ENCODE data around the gene MFAP1.

Gene MFAP1

DNA sequence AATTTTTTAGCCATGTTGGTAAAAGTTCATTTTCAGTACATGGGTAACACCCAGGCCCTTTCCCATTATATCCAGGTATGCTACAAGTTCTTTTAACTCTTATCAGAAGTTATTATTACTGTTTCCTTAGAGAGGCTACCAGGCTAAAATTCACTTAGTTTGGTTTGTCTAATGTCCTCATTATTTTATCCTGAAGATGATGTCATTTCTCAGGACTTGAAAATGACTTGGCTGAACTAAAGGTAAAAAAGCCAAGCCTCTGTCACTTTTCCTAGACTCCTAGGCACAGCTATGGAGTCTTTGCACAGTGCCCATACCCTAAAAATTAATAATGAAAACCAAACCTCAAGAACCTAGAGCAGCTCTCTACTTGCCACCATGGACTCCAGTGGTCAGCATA lies 51.9 kb downstream of the MFAP1 start:
- H3K9me3 Mint-ChIP-seq, result no peaks in the 10 kb centered on the region
- no peak overlapping the region for H3K27ac Mint-ChIP-seq
- peaks cover 32% of the 10 kb centered on the region for H3K4me1 Mint-ChIP-seq
- ATAC-seq, result no peak
- H3K4me3 Mint-ChIP-seq, result no peak overlapping the region
- H3K27me3 Mint-ChIP-seq, result no peaks in the 10 kb centered on the region
- H3K36me3 Mint-ChIP-seq, result peaks cover 58% of the 10 kb centered on the region

- Mint-ChIP-seq H3K4me1 (peaks cover 32% of the 10 kb centered on the region), H3K4me3 (no peak overlapping the region), H3K9me3 (no peaks in the 10 kb centered on the region), H3K27me3 (no peaks in the 10 kb centered on the region), H3K36me3 (peaks cover 63% of the 10 kb centered on the region), H3K27ac (no peak overlapping the region)
- no peak for ATAC-seq
These were observed 52.7 kb downstream of the MFAP1 start for GRCh38 chr15:43771816-43772215.

- Mint-ChIP-seq H3K27ac (no peak overlapping the region), H3K36me3 (peaks cover 64% of the 10 kb centered on the region), H3K4me1 (peaks cover 17% of the 10 kb centered on the region)
These were observed 54.8 kb downstream of the MFAP1 start for GRCh38 chr15:43769584-43770228.

GRCh38 chr15:43763819-43764446 lies 60.6 kb downstream of the MFAP1 start:
- no peak for ATAC-seq
- Mint-ChIP-seq H3K27ac (no peak overlapping the region), H3K9me3 (no peaks in the 10 kb centered on the region), H3K4me3 (no peak overlapping the region), H3K4me1 (no peaks in the 10 kb centered on the region), H3K36me3 (peaks cover 50% of the 10 kb centered on the region), H3K27me3 (no peaks in the 10 kb centered on the region)

More at GRCh38 chr15:43769584-43770228, 54.8 kb downstream of the MFAP1 start:
- peak; percentile 61 for ATAC-seq
- H3K9me3 Mint-ChIP-seq, result no peaks in the 10 kb centered on the region
- no peak overlapping the region for H3K4me3 Mint-ChIP-seq
- no peaks in the 10 kb centered on the region for H3K27me3 Mint-ChIP-seq

GRCh38 chr15:43762824-43763223 lies 61.7 kb downstream of the MFAP1 start:
- Mint-ChIP-seq H3K36me3 (peaks cover 49% of the 10 kb centered on the region), H3K27me3 (no peaks in the 10 kb centered on the region), H3K9me3 (no peaks in the 10 kb centered on the region), H3K4me1 (no peaks in the 10 kb centered on the region), H3K27ac (no peak overlapping the region), H3K4me3 (no peak overlapping the region)
- no peak for ATAC-seq
